ENCODE results near the gene IQSEC1.

DNA sequence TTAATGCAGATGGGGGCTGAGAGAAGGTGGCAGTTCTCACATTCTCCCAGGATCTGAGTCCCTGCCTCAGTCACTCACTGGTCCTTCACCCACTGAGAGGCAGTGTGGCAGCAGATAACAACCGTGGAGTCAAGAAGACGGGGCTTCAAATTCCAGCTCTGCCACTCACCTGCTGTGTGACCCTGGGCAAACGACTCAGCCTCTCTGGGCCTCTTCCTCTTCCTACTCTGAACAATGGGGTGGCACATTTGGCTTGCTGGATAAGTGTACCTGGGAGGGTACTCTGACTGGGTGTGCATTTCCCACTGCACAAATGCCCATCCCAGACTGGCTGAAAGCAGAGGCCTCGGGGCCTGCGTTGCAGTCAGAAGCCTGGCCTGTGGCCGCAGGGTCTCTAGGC is 10.0 kb upstream of the IQSEC1 start:
- TF ChIP-seq, protein P1, sequence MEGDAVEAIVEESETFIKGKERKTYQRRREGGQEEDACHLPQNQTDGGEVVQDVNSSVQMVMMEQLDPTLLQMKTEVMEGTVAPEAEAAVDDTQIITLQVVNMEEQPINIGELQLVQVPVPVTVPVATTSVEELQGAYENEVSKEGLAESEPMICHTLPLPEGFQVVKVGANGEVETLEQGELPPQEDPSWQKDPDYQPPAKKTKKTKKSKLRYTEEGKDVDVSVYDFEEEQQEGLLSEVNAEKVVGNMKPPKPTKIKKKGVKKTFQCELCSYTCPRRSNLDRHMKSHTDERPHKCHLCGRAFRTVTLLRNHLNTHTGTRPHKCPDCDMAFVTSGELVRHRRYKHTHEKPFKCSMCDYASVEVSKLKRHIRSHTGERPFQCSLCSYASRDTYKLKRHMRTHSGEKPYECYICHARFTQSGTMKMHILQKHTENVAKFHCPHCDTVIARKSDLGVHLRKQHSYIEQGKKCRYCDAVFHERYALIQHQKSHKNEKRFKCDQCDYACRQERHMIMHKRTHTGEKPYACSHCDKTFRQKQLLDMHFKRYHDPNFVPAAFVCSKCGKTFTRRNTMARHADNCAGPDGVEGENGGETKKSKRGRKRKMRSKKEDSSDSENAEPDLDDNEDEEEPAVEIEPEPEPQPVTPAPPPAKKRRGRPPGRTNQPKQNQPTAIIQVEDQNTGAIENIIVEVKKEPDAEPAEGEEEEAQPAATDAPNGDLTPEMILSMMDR (IDR thresholded peaks at IDR 0.05): no peak
- TF ChIP-seq POLR2AphosphoS5 (IDR thresholded peaks at IDR 0.05): no peak

Measured in prostate gland (tissue), 2 donors.